Measurements from ENCODE around the gene PLCB1.

The PLCB1 gene

GRCh38 chr20:8303651-8304050, 171.6 kb downstream of the PLCB1 start:
- no peak for DNase-seq (ENCODE audit: low spot score)

GRCh38 chr20:8304124-8304816, 172.2 kb downstream of the PLCB1 start:
- no peak for DNase-seq (ENCODE audit: low spot score)

GRCh38 chr20:8305449-8305978, 173.4 kb downstream of the PLCB1 start:
- peak; percentile 72 for DNase-seq (ENCODE audit: low spot score)

- DNase-seq (ENCODE audit: low spot score), result no peak
Observed at GRCh38 chr20:8306937-8307336, 174.9 kb downstream of the PLCB1 start.

- peak; percentile 56 for DNase-seq (ENCODE audit: low spot score)
Observed at GRCh38 chr20:8309634-8310033, 177.6 kb downstream of the PLCB1 start.

- no peak for DNase-seq (ENCODE audit: low spot score)
Observed at GRCh38 chr20:8310618-8311017, 178.6 kb downstream of the PLCB1 start.

GRCh38 chr20:8313073-8313472, 181.0 kb downstream of the PLCB1 start:
- no peak for DNase-seq (ENCODE audit: low spot score)

GRCh38 chr20:8315639-8316573, 183.8 kb downstream of the PLCB1 start:
- DNase-seq (ENCODE audit: low spot score), result no peak

- no peak for DNase-seq (ENCODE audit: low spot score)
Observed at GRCh38 chr20:8317448-8317847, 185.4 kb downstream of the PLCB1 start.

- no peak for DNase-seq (ENCODE audit: low spot score)
Observed at GRCh38 chr20:8318965-8319625, 187.0 kb downstream of the PLCB1 start.

GRCh38 chr20:8320306-8320705, 188.2 kb downstream of the PLCB1 start:
- DNase-seq (ENCODE audit: low spot score), result no peak

- no peak for DNase-seq (ENCODE audit: low spot score)
Observed at GRCh38 chr20:8321001-8321400, 188.9 kb downstream of the PLCB1 start.

GRCh38 chr20:8322662-8323217, 190.7 kb downstream of the PLCB1 start:
- no peak for DNase-seq (ENCODE audit: low spot score)

- peak; percentile 30 for DNase-seq (ENCODE audit: low spot score)
Observed at GRCh38 chr20:8326191-8326590, 194.1 kb downstream of the PLCB1 start.

GRCh38 chr20:8326899-8327298, 194.8 kb downstream of the PLCB1 start:
- no peak for DNase-seq (ENCODE audit: low spot score)

GRCh38 chr20:8328189-8328588, 196.1 kb downstream of the PLCB1 start:
- no peak for DNase-seq (ENCODE audit: low spot score)

- no peak for DNase-seq (ENCODE audit: low spot score)
Observed at GRCh38 chr20:8330319-8330784, 198.3 kb downstream of the PLCB1 start.

GRCh38 chr20:8330785-8331695, 199.0 kb downstream of the PLCB1 start:
- peak; percentile 86 for DNase-seq (ENCODE audit: low spot score)

GRCh38 chr20:8331740-8332412, 199.8 kb downstream of the PLCB1 start:
- peak; percentile 78 for DNase-seq (ENCODE audit: low spot score)

- DNase-seq (ENCODE audit: low spot score), result peak; percentile 65
Observed at GRCh38 chr20:8334641-8335040, 202.6 kb downstream of the PLCB1 start.

Data from kidney tubule cell (primary cell).